HG03521 (cell line): ENCODE results near the gene DCLRE1C.
"Not testable (repeated sequence)": the region's sequence is repeated elsewhere in the genome, so short reads cannot be mapped to it uniquely, and the experiment has no call there.

Source experiments
- ATAC-seq: cut with Tn5 transposase; IDR thresholded peaks from one replicate; pipeline ENCODE4 v1.9.1; 2021; ENCODE audit warnings: mild to moderate bottlenecking, moderate library complexity; ENCODE audit not compliant: unreplicated experiment

DCLRE1C gene

DNA sequence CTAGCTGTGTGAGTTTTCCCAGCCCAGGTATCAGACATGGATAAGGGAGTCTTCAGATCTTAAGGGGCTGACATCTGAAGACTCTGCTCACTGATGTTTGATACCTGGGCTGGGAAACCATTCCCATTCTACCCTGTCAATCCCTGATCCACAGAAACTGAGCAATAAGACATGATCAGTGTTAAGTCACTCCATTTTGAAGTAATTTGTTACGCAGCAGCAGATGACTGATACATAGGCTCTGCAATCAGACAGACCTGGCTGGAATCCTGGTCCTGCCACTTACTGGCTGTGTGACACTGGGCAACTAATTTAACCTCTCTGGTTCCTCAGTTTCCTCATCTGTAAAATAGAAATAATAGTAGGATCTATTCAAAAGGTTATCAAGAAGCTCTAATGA lies 6.6 kb downstream of the DCLRE1C start:
- no peak for ATAC-seq

DNA sequence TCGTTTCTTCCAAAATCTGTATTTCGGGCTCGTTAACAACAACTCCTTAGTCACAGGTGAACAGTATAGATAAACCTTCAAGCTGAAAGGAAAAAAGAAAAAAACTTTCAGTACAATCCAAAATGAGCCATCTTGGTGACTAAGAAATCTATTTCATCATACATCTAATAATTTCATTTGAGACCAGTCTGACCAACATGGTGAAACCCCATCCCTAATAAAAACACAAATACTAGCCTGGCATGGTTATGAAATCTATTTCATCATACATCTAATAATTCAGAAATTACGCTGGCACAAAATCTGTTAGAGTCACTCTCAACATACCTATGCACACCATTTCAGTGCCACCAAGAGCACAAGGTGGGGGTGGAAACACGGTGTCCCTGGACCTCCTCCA lies 8.8 kb downstream of the DCLRE1C start:
- no peak for ATAC-seq

DNA sequence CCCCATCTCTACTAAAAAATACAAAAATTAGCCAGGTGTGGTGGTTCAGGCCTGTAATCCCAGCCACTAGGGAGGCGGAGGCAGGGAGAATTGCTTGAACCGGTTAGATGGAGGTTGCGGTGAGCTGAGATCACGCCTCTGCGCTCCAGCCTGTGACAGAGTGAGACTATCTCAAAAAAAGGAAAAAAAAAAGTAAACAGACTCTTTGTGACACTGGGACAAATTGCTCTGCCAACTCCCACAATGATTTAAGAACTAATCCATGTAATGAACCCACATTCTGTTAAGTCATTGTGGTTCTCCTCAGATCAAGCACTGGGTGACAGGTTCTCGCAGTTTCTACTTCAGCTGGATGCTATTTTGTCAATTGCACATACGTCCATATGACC lies 11.0 kb downstream of the DCLRE1C start:
- not testable (repeated sequence) for ATAC-seq

- peak; percentile 92 for ATAC-seq
These were observed 11.5 kb downstream of the DCLRE1C start for GRCh38 chr10:14942147-14942949.

DNA sequence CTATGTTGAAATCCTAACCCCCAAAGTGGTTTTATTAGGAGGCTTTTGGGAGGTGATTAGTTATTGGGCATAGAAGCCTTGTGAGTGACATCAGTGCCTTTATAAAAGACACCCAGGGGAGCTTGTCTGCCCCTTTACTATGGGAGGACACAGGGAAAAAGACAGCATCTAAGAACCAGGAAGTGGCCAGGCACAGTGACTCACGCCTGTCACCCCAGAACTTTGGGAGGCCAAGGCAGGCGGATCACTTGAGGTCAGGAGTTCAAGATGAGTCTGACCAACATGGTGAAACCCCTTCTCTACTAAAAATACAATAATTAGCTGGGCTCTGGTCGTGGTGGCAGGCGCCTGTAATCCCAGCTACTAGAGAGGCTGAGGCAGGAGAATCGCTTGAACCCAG lies 14.9 kb downstream of the DCLRE1C start:
- ATAC-seq: not testable (repeated sequence)

- ATAC-seq: no peak
These were observed 17.3 kb downstream of the DCLRE1C start for GRCh38 chr10:14936584-14936983.

DNA sequence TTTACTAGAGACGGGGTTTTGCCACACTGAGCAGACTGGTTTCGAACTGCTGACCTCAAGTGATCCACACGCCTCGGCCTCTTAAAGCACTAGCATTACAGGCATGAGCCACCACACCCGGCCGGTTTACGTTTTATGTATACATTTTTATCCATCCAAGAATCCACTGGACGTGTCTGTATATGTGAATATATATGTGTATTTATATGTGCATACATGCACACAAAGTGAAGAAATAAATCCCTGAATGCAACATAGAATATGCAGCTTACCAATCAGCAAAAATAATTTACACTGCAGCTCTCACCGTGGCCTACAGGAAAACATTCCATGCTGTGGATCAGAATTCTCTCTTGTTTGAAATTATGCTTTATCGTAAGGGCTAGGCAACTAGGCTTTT lies 23.3 kb downstream of the DCLRE1C start:
- no peak for ATAC-seq

DNA sequence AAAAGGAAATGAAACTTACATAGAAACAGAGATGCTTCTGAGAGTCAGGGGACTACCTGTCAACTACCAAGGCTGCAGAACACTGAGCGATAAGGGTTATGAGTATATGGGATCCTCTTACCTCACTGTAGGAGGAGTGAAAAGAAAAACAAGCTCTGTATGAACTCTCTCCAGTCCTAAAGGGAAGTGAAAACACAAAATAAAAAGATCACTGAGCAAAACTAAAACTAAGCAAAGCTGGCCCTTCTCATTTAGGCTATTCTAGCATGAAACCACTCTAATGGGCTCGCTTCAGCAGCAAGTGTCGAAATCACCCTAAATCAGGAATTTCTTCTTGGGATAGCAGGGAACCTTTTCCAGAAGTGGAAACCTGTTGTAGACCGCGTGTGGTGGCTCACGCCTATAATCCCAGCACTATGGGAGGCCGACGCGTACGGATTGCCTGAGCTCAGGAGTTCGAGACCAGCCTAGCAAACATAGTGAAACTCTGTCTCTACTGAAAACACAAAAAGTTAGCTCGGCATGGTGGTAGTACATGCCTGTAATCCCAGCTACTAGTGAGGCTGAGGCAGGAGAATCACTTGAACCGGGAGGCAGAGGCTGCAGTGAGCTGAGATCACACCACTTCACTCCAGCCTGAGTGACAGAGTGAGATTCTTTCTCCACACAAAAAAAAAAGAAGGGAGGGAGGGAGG lies 27.0 kb downstream of the DCLRE1C start:
- ATAC-seq: peak; percentile 96

DNA sequence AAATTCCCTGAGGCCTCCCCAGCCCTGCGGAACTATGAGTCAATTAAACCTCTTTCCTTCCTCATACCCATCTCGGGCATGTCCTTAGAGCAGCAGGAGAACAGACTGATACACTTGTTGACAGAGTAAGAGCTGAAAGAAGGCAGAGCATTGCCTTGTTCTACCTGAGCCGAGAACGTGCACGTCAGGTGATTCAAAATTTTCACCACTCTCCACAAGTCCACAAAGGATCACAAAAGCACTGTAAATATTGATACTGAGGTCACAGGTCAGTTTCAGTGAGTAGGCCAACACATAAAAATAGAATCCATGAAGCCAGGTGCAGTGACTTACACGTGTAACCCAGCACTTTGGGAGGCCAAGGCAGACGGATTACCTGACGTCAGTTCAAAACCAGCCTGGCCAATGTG lies 27.8 kb downstream of the DCLRE1C start:
- no peak for ATAC-seq

DNA sequence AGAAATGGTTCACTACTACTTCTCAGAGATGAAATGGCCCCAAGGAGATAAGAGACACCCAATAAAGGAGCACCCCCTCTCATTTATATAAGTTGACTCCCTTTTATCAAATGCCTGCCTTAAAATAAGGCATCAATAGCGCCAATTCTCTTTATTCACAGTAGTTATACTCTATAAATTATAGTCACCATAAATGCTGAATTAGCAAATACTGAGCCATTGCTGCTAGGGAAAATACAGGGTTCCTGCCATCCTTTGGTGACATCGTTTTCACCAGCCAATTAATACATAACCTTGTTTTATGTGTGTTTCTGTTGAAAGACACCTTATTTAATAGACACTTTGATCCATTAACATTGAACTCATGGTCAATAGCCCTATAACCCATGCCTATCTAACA lies 28.6 kb downstream of the DCLRE1C start:
- no peak for ATAC-seq

DNA sequence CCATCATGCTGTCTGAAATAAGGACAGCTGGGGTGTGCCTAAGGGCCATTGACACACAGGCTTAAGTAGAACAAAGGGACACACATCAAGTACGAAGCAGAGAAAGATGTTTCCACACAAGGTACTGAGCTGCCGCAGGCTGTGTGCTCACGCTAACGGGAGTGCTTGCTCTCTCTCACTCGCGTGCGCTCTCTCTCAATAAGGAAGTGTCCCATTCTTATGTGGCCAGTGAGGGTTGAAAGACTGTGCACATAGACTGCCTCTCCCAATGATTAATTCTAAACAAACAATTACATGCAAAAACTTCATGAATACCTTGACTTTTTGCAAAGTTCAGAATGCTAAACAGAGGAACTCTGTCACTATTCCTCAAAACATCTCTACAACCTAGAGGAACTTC lies 29.9 kb downstream of the DCLRE1C start:
- ATAC-seq: no peak

DNA sequence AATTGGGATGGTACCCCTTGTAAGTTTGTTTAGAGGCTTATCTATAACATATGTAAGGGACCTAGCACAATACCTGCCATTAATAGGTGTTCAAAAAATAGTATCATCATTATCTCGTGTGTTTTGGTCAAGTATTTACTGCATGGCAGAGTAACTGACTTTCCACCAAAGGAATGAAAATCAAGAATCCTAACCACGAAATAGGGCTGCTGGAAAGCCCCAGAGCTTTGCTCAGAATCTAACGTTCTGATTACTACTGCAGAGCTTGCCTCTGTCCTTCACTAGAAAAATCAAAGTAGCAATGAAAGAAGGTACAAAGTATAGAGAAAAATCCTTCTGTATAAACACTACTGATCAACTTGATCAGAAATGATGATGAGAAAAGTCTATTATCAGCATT lies 34.9 kb downstream of the DCLRE1C start:
- no peak for ATAC-seq

- no peak for ATAC-seq
These were observed 36.1 kb downstream of the DCLRE1C start for GRCh38 chr10:14917827-14918226.

DNA sequence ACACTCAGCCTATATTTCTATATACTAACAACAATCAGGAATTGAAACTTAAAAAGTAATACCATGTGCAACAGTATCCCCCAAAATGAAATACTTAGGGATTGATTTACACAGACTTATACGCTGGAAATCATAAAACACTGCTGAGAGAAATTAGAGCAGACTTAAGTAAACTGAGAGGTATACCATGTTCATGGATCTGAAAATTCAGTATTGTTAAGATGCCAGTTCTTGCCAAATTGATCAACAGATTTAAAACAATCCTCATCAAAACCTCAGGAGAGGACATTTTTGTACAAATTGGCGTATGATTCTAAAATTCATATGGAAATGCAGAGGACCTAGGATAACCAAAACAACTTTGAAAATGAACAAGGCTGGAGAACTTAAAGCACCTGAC lies 37.3 kb downstream of the DCLRE1C start:
- ATAC-seq: no peak

- no peak for ATAC-seq
These were observed 42.1 kb downstream of the DCLRE1C start for GRCh38 chr10:14911801-14912200.

DNA sequence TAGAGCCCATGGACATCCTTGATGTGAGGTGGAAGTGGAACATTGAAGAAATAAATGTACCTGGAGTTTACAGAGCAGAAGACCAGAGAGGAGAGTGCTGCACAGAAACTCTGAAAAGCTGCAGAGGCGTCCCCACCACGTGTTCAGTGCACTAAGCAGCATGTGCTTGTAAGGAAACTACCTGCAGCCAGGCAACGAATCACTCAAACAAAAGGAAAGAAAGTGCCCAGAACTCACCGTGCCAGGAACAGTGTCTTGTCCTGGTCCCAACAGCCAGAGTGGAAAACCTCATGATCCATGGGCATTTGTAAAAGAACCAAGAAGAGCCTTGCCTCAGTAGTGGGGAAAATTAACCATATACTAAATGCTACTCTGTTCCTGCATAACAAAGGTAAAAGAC lies 42.9 kb downstream of the DCLRE1C start:
- no peak for ATAC-seq

GRCh38 chr10:14909101-14909500 lies 44.8 kb downstream of the DCLRE1C start:
- no peak for ATAC-seq

GRCh38 chr10:14907591-14907990 lies 46.3 kb downstream of the DCLRE1C start:
- not testable (repeated sequence) for ATAC-seq

DNA sequence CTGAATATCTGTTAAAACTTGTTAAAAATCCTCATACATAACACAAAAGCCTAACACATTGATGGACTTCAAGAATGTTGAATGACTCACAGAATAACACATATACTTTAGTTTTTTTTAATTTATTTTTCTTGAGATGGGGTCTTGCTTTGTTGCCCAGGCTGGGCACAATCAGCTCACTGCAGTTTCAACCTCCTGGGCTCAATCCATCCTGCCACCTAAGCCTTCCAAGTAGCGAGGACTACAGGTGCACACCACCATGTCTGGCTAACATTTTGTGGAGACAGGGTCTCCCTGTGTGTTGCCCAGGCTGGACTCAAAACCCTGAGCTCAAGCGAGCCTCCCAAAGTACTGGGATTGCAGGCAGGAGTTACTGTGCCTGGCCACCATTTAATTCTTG lies 47.1 kb downstream of the DCLRE1C start:
- no peak for ATAC-seq

DNA sequence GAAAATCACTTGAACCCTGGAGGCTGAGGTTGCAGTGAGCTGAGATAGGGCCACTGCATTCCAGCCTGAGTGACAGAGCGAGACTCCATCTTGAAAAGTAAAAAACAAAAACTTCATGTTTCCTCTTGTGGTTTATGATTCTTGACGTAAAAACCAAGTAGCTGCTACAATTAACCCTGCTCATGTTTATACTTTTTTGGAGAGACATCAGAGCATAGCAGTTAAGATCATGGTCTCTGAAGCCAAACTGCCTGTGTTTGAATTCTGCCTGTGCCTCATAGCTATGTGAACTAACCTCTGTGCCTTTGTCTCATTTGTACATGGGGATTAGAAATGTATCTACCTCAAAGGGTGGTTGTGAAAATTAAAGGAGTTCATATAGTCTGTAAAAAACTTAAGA lies 48.0 kb downstream of the DCLRE1C start:
- ATAC-seq: no peak

DNA sequence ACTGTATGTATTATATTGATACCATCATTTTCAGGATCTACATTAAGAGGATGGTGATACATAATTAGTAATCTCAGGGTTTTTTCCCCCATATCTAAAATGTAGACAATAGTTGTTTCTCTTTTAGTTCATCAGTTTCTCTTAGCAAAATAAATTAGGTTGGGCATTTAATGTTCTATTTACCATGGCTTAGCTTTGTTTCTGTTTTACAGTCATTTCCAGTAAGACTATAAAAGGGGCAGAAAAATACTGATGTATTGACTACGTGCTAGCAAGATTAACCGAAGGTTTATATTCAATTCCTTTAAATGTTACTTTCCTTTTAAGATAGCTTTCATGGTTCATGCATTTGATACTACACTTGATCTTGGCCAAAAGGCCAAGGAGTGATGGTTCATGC lies 49.0 kb downstream of the DCLRE1C start:
- no peak for ATAC-seq

- no peak for ATAC-seq
These were observed 49.6 kb downstream of the DCLRE1C start for GRCh38 chr10:14904316-14904732.
